Urothelium cell line (cell line): ENCODE measurements around the gene PNPT1.
"Not testable (repeated sequence)": the region's sequence is repeated elsewhere in the genome, so short reads cannot be mapped to it uniquely, and the experiment has no call there.

Experiments
- DNase-seq: peaks from one replicate; pipeline ENCODE4 v3.0.0; 2011; ENCODE audit warnings: low spot score, mixed read lengths
- FAIRE-seq: peaks from 2 replicates; lab custom pipeline; 2011; peaks lifted over from hg19 to GRCh38; lab: Jason Lieb, UNC

Gene PNPT1

GRCh38 chr2:55693181-55694125 is at the start of gene PNPT1:
PNPT1 (minus strand) TSS chr2:55693844; CDS start chr2:55693823, 21 bp downstream.
- peak; percentile 97 for FAIRE-seq
- peak; percentile 100 for DNase-seq

GRCh38 chr2:55742996-55743395 is 49.4 kb upstream of the PNPT1 start:
- no peak for FAIRE-seq
- DNase-seq: no peak

GRCh38 chr2:55736019-55736536 is 42.4 kb upstream of the PNPT1 start:
- not testable (repeated sequence) for FAIRE-seq, DNase-seq

- DNase-seq (no peak), FAIRE-seq (no peak)
Observed at GRCh38 chr2:55734726-55735125, 41.1 kb upstream of the PNPT1 start.

- no peak for FAIRE-seq
- no peak for DNase-seq
Observed at GRCh38 chr2:55733335-55733734, 39.7 kb upstream of the PNPT1 start.

- no peak for FAIRE-seq
- DNase-seq: no peak
Observed at GRCh38 chr2:55732854-55733253, 39.2 kb upstream of the PNPT1 start.

- FAIRE-seq: no peak
Observed at GRCh38 chr2:55729136-55729685, 35.6 kb upstream of the PNPT1 start.

GRCh38 chr2:55721596-55722215 is 28.1 kb upstream of the PNPT1 start:
- no peak for FAIRE-seq
- no peak for DNase-seq

More at GRCh38 chr2:55729136-55729685, 35.6 kb upstream of the PNPT1 start:
- no peak for DNase-seq

- DNase-seq: no peak
- no peak for FAIRE-seq
Observed at GRCh38 chr2:55720417-55720816, 26.8 kb upstream of the PNPT1 start.

GRCh38 chr2:55719852-55720251 is 26.2 kb upstream of the PNPT1 start:
- FAIRE-seq: no peak

GRCh38 chr2:55718165-55719008 is 24.7 kb upstream of the PNPT1 start:
- DNase-seq (peak; percentile 66), FAIRE-seq (no peak)

More at GRCh38 chr2:55719852-55720251, 26.2 kb upstream of the PNPT1 start:
- DNase-seq: no peak

GRCh38 chr2:55715626-55716025 is 22.0 kb upstream of the PNPT1 start:
- FAIRE-seq: no peak

GRCh38 chr2:55715178-55715577 is 21.5 kb upstream of the PNPT1 start:
- not testable (repeated sequence) for DNase-seq, FAIRE-seq

More at GRCh38 chr2:55715626-55716025, 22.0 kb upstream of the PNPT1 start:
- DNase-seq: no peak

GRCh38 chr2:55712477-55713060 is 18.9 kb upstream of the PNPT1 start:
- DNase-seq (no peak), FAIRE-seq (no peak)

GRCh38 chr2:55710025-55710424 is 16.4 kb upstream of the PNPT1 start:
- DNase-seq (no peak), FAIRE-seq (no peak)

- DNase-seq (no peak), FAIRE-seq (no peak)
Observed at GRCh38 chr2:55707751-55708150, 14.1 kb upstream of the PNPT1 start.

GRCh38 chr2:55706258-55706657 is 12.6 kb upstream of the PNPT1 start:
- not testable (repeated sequence) for DNase-seq, FAIRE-seq

GRCh38 chr2:55705027-55705653 is 11.5 kb upstream of the PNPT1 start:
- DNase-seq (no peak), FAIRE-seq (no peak)

- no peak for FAIRE-seq
- no peak for DNase-seq
Observed at GRCh38 chr2:55703350-55703749, 9.7 kb upstream of the PNPT1 start.
